Fibroblast of lung (primary cell): ENCODE results near the gene FAM228A. TPM values are rescaled to one million over a fixed set of nuclear protein-coding genes. Genes with fewer than 3 reads are reported as not detected.

Source experiments
- DNase-seq, 2 donors: peaks; one replicate each; pipeline versions ENCODE4 v3.0.0 to v3.0.0-alpha.2; 2010; ENCODE audit warnings: low read depth in 2 of 2
- H2AFZ ChIP-seq: 2 replicates; pipeline ENCODE4 v1.5.1; 2012; ENCODE audit warnings: low read length, control low read depth, inconsistent platforms
- H3K27ac ChIP-seq: 2 replicates; pipeline ENCODE4 v1.5.1; 2011; ENCODE audit warnings: low read length, control low read depth; ENCODE audit not compliant: insufficient read depth
- H3K27me3 ChIP-seq: 2 replicates; pipeline ENCODE4 v1.5.1; 2011; ENCODE audit warnings: mild to moderate bottlenecking, low read length; ENCODE audit not compliant: control insufficient read depth, insufficient read depth
- H3K36me3 ChIP-seq: 2 replicates; pipeline ENCODE4 v1.5.1; 2011; ENCODE audit warnings: low read length; ENCODE audit not compliant: control insufficient read depth, insufficient read depth
- H3K4me1 ChIP-seq: 2 replicates; pipeline ENCODE4 v1.5.1; 2011; ENCODE audit warnings: low read length; ENCODE audit not compliant: control insufficient read depth, insufficient read depth; ENCODE audit errors: extremely low read depth
- H3K4me2 ChIP-seq: 2 replicates; pipeline ENCODE4 v1.5.1; 2011; ENCODE audit warnings: low read length, control low read depth; ENCODE audit not compliant: insufficient read depth; ENCODE audit errors: extremely low read depth
- H3K4me3 ChIP-seq, 4 experiments: fragments of 200-600 bp in 1 of 4; sonication (generic) in 1 of 4; replicated peaks in 1 of 4; 2 replicates each; pipeline ENCODE4 v1.5.1; 2011 to 2016; ENCODE audit warnings: low read length in 4 of 4, low read depth in 3 of 4, mild to moderate bottlenecking in 3 of 4, control low read depth in 2 of 4, inconsistent platforms in 1 of 4, mixed read lengths in 1 of 4; ENCODE audit not compliant: insufficient read depth in 1 of 4; ENCODE audit errors: control extremely low read depth in 1 of 4
- H3K79me2 ChIP-seq: 2 replicates; pipeline ENCODE4 v1.5.1; 2012; ENCODE audit warnings: mild to moderate bottlenecking, low read length, inconsistent platforms; ENCODE audit not compliant: control insufficient read depth, insufficient read depth
- H3K9ac ChIP-seq: 2 replicates; pipeline ENCODE4 v1.5.1; 2011; ENCODE audit warnings: mild to moderate bottlenecking, low read length, control low read depth; ENCODE audit not compliant: insufficient read depth
- H3K9me3 ChIP-seq: 2 replicates; pipeline ENCODE4 v1.5.1; 2012; ENCODE audit warnings: low read depth, low read length; ENCODE audit not compliant: control insufficient read depth, insufficient read depth
- H4K20me1 ChIP-seq: 2 replicates; pipeline ENCODE4 v1.5.1; 2011; ENCODE audit warnings: low read length; ENCODE audit not compliant: control insufficient read depth, insufficient read depth; ENCODE audit errors: extremely low read depth
- EZH2 ChIP-seq: IDR thresholded peaks from 2 replicates; pipeline ENCODE4 v1.5.1; 2012; ENCODE audit warnings: low read length, control low read depth, mild to moderate bottlenecking; ENCODE audit errors: missing control alignments
- polyA plus RNA-seq, 2 donors: library from polyadenylated mRNA; depleted of rRNA in 1 of 2; stranded (reverse) in 1 of 2; unstranded in 1 of 2; fragments of >200 nt; gene quantifications; 2 replicates each; pipeline ENCODE4 v1.2.1, GENCODE V29; 2011 to 2012; ENCODE audit warnings: missing spikeins in 1 of 2
- total RNA-seq: library from RNA; depleted of rRNA; stranded (reverse); fragments of >200 nt; gene quantifications from 2 replicates; pipeline ENCODE4 v1.2.1, GENCODE V29; 2014
- TF ChIP-seq, protein P1 (sequence below), 2 donors: IDR thresholded peaks in 1 of 2; conservative IDR thresholded peaks in 1 of 2; 1 replicate in 1 of 2; 2 replicates in 1 of 2; pipeline ENCODE4 v1.5.1; 2011 to 2012; ENCODE audit warnings: low read length in 2 of 2, control low read depth in 1 of 2, inconsistent platforms in 1 of 2, low read depth in 1 of 2, mild to moderate bottlenecking in 1 of 2

The FAM228A gene
- total and polyA plus RNA-seq, 2 donors (not counting 1 experiment from before 2014, with no cell fraction given), result 0.99 to 4.3 TPM

DNA sequence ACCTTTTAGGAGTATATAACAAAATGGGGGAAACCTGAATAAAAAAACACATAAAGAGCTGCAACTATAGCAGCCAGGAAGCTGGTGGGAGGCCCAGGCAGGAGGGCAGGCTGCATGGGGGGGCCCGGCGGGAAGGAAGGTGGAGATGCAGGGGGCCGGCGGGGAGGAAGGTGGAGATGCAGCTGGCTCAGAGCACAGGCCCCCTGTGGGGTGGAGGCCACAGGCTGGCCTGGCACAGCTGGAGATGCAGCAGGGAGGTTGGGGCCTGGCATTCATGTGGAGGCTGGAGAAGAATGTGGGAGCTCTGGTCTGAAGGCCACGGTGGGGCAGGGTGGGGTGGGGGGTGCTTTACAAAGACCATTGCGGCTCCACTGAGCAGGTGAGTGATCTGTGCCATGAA lies 31.4 kb downstream of the FAM228A start:
- H3K4me1 ChIP-seq, result no peaks in the 10 kb centered on the region
- H3K36me3 ChIP-seq, result peaks cover 7% of the 10 kb centered on the region
- no peak overlapping the region for H3K4me2 ChIP-seq
- H3K27ac ChIP-seq, result no peak overlapping the region
- H2AFZ ChIP-seq, result no peak overlapping the region
- TF ChIP-seq EZH2, result no peak
- TF ChIP-seq, protein P1, sequence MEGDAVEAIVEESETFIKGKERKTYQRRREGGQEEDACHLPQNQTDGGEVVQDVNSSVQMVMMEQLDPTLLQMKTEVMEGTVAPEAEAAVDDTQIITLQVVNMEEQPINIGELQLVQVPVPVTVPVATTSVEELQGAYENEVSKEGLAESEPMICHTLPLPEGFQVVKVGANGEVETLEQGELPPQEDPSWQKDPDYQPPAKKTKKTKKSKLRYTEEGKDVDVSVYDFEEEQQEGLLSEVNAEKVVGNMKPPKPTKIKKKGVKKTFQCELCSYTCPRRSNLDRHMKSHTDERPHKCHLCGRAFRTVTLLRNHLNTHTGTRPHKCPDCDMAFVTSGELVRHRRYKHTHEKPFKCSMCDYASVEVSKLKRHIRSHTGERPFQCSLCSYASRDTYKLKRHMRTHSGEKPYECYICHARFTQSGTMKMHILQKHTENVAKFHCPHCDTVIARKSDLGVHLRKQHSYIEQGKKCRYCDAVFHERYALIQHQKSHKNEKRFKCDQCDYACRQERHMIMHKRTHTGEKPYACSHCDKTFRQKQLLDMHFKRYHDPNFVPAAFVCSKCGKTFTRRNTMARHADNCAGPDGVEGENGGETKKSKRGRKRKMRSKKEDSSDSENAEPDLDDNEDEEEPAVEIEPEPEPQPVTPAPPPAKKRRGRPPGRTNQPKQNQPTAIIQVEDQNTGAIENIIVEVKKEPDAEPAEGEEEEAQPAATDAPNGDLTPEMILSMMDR (conservative IDR thresholded peaks at IDR 0.05 in 1 of 2, IDR thresholded peaks at IDR 0.05 in 1 of 2; ENCODE audit: low read depth in 1 of 2, low read length in 2 of 2), result no peak
- no peak for DNase-seq
- no peaks in the 10 kb centered on the region for H3K79me2 ChIP-seq
- no peaks in the 10 kb centered on the region for H4K20me1 ChIP-seq
- H3K4me3 ChIP-seq, result no peak overlapping the region
- H3K9ac ChIP-seq, result no peak overlapping the region
- no peaks in the 10 kb centered on the region for H3K9me3 ChIP-seq
- H3K27me3 ChIP-seq, result no peaks in the 10 kb centered on the region

DNA sequence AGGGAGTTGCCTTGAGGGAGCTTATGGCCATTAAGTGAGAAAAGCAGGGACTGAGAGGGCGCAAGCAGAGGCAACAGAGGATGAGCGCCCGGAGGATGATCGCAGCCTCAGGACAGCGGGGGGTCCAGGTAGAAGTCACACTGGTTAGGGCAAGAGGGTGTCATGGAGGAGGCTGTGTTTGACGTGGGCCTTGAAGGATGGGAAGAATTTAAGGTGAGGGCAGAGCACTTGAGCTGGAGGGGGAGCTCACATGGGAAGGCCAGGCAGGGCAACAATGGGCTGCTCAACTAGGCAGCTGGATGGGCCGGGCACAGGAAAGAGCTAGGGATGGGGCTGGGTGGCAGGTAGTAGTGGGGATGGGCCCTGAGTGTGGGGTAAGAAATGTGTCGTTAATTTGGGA lies 31.9 kb downstream of the FAM228A start:
- no peak overlapping the region for H2AFZ ChIP-seq
- H3K79me2 ChIP-seq, result no peaks in the 10 kb centered on the region
- TF ChIP-seq, protein P1 (conservative IDR thresholded peaks at IDR 0.05 in 1 of 2, IDR thresholded peaks at IDR 0.05 in 1 of 2; ENCODE audit: low read depth in 1 of 2, low read length in 2 of 2), result no peak
- no peak overlapping the region for H3K4me3 ChIP-seq
- DNase-seq, result no peak
- H3K9me3 ChIP-seq, result no peaks in the 10 kb centered on the region
- H3K36me3 ChIP-seq, result peaks cover 7% of the 10 kb centered on the region
- H3K27me3 ChIP-seq, result no peaks in the 10 kb centered on the region
- H3K27ac ChIP-seq, result no peak overlapping the region
- H3K4me1 ChIP-seq, result no peaks in the 10 kb centered on the region
- H3K4me2 ChIP-seq, result no peak overlapping the region
- no peak overlapping the region for H3K9ac ChIP-seq
- no peaks in the 10 kb centered on the region for H4K20me1 ChIP-seq

DNA sequence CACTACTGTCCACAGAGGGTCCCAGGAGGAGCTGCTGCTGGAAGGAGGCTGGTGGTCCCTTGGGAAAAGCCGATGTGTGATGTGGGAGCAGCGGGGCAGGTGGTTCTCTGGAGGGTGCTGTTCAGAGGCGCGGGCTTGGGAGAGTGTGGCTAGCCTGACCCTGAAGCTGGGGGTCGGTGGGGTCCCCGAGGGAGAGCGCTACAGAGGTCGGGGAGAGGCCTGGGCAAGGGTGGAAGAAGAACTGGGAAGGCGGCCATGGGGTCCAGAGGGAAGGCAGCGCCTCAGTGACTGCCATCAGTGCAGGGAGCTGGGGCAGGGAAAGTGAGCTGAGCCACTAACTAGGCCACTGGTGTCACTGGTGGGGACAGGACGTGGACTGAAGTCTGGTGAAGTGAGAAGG lies 32.5 kb downstream of the FAM228A start:
- Histone ChIP-seq H3K4me2 (no peak overlapping the region), H3K9ac (no peak overlapping the region), H3K79me2 (no peaks in the 10 kb centered on the region), H3K27me3 (no peaks in the 10 kb centered on the region), H3K36me3 (peaks cover 7% of the 10 kb centered on the region), H3K4me3 (no peak overlapping the region), H4K20me1 (no peaks in the 10 kb centered on the region), H3K27ac (no peak overlapping the region), H2AFZ (no peak overlapping the region), H3K9me3 (no peaks in the 10 kb centered on the region), H3K4me1 (no peaks in the 10 kb centered on the region)
- no peak for TF ChIP-seq EZH2
- TF ChIP-seq, protein P1 (conservative IDR thresholded peaks at IDR 0.05 in 1 of 2, IDR thresholded peaks at IDR 0.05 in 1 of 2; ENCODE audit: low read depth in 1 of 2, low read length in 2 of 2), result no peak
- no peak for DNase-seq
